K562 (cell line): ENCODE measurements around the gene HOXB6.

Experiments
- BHLHE40 ChIP-seq: IDR thresholded peaks from 2 replicates; pipeline ENCODE4 v1.6.1; 2011; ENCODE audit warnings: low read length, improper control_type of control experiment
- CREB1 ChIP-seq, 2 experiments: sonication (generic) in 1 of 2; formaldehyde crosslinking in 1 of 2; IDR thresholded peaks; 2 replicates each; pipeline versions ENCODE4 v1.6.1 to v1.8.0; 2012 to 2022; ENCODE audit warnings: inconsistent platforms in 1 of 2, mild to moderate bottlenecking in 1 of 2, missing genetic modification reagents in 1 of 2, moderate library complexity in 1 of 2
- CTCF ChIP-seq, 3 experiments: IDR thresholded peaks in 2 of 3; conservative IDR thresholded peaks in 1 of 3; 2 replicates each; pipeline ENCODE4 v1.5.1; 2011 to 2012; ENCODE audit warnings: low read length in 3 of 3, mild to moderate bottlenecking in 3 of 3, control low read depth in 2 of 3, improper control_type of control experiment in 1 of 3, inconsistent platforms in 1 of 3, low read depth in 1 of 3, mixed read lengths in 1 of 3, moderate library complexity in 1 of 3; ENCODE audit not compliant: insufficient read depth in 2 of 3
- ESRRB ChIP-seq: fragments of 250-450 bp; sonication (Bioruptor Pico); IDR thresholded peaks from 2 replicates; pipeline ENCODE4 v1.5.0; 2020; ENCODE audit warnings: mild to moderate bottlenecking, moderate library complexity, borderline replicate concordance
- IFI16 ChIP-seq: fragments of 250-450 bp; sonication (Bioruptor Pico); IDR thresholded peaks from 2 replicates; pipeline ENCODE4 v2.1.2; 2022; ENCODE audit warnings: mild to moderate bottlenecking, inconsistent platforms
- SPI1 ChIP-seq: IDR thresholded peaks from 2 replicates; pipeline ENCODE4 v1.6.1; 2011; ENCODE audit warnings: low read depth, low read length, control low read depth, borderline replicate concordance
- TAF7 ChIP-seq: fragments of 450-650 bp; IDR thresholded peaks from 2 replicates; pipeline ENCODE4 v1.6.1; 2016; ENCODE audit warnings: missing genetic modification characterization, missing compliant biosample characterization
- TARDBP ChIP-seq: fragments of 450-650 bp; IDR thresholded peaks from 2 replicates; pipeline ENCODE4 v1.6.1; 2016
- TRIM24 ChIP-seq, 2 experiments: fragments of 450-650 bp; IDR thresholded peaks; 2 replicates each; pipeline ENCODE4 v1.6.1; 2016
- TF ChIP-seq, protein P1 (sequence below), 2 experiments: fragments of 450-650 bp; formaldehyde crosslinking in 1 of 2; IDR thresholded peaks; 2 replicates each; pipeline versions ENCODE4 v1.4.0 to v1.6.1; 2014 to 2020; ENCODE audit warnings: mild to moderate bottlenecking in 2 of 2, borderline replicate concordance in 1 of 2, low read depth in 1 of 2
- TF ChIP-seq, protein P2 (sequence below): sonication (generic); formaldehyde crosslinking; IDR thresholded peaks from 2 replicates; pipeline ENCODE4 v1.8.0; 2022; ENCODE audit warnings: mild to moderate bottlenecking, missing genetic modification reagents
- TF ChIP-seq, protein P3 (sequence below): fragments of 250-450 bp; sonication (Bioruptor Pico); IDR thresholded peaks from 2 replicates; pipeline ENCODE4 v1.8.0; 2021; ENCODE audit warnings: moderate library complexity, mild to moderate bottlenecking, inconsistent platforms

GRCh38 chr17:48565925-48566710 lies 38.7 kb downstream of the HOXB6 start:
- TF ChIP-seq TRIM24 (IDR thresholded peaks at IDR 0.05) (no peak), CTCF (IDR thresholded peaks at IDR 0.05 in 2 of 3, conservative IDR thresholded peaks at IDR 0.05 in 1 of 3; ENCODE audit: insufficient read depth in 2 of 3, low read depth in 1 of 3, low read length in 3 of 3) (no peak), ESRRB (no peak), TARDBP (no peak), CREB1 (IDR thresholded peaks at IDR 0.05) (no peak), CREB1 (CRISPR knock-in tag; IDR thresholded peaks at IDR 0.05) (no peak), TAF7 (tag) (no peak), IFI16 (CRISPR knock-in tag) (no peak), SPI1 (no peak), BHLHE40 (no peak)
- TF ChIP-seq, protein P1, sequence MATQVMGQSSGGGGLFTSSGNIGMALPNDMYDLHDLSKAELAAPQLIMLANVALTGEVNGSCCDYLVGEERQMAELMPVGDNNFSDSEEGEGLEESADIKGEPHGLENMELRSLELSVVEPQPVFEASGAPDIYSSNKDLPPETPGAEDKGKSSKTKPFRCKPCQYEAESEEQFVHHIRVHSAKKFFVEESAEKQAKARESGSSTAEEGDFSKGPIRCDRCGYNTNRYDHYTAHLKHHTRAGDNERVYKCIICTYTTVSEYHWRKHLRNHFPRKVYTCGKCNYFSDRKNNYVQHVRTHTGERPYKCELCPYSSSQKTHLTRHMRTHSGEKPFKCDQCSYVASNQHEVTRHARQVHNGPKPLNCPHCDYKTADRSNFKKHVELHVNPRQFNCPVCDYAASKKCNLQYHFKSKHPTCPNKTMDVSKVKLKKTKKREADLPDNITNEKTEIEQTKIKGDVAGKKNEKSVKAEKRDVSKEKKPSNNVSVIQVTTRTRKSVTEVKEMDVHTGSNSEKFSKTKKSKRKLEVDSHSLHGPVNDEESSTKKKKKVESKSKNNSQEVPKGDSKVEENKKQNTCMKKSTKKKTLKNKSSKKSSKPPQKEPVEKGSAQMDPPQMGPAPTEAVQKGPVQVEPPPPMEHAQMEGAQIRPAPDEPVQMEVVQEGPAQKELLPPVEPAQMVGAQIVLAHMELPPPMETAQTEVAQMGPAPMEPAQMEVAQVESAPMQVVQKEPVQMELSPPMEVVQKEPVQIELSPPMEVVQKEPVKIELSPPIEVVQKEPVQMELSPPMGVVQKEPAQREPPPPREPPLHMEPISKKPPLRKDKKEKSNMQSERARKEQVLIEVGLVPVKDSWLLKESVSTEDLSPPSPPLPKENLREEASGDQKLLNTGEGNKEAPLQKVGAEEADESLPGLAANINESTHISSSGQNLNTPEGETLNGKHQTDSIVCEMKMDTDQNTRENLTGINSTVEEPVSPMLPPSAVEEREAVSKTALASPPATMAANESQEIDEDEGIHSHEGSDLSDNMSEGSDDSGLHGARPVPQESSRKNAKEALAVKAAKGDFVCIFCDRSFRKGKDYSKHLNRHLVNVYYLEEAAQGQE (IDR thresholded peaks at IDR 0.05; ENCODE audit: borderline replicate concordance) = no peak
- TF ChIP-seq, protein P1 (CRISPR knock-in tag; IDR thresholded peaks at IDR 0.05; ENCODE audit: low read depth) = no peak
- TF ChIP-seq, protein P2, sequence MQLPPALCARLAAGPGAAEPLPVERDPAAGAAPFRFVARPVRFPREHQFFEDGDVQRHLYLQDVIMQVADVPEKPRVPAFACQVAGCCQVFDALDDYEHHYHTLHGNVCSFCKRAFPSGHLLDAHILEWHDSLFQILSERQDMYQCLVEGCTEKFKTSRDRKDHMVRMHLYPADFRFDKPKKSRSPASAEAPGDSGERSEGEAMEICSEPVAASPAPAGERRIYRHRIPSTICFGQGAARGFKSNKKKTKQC (CRISPR knock-in tag) = no peak
- TF ChIP-seq, protein P3, sequence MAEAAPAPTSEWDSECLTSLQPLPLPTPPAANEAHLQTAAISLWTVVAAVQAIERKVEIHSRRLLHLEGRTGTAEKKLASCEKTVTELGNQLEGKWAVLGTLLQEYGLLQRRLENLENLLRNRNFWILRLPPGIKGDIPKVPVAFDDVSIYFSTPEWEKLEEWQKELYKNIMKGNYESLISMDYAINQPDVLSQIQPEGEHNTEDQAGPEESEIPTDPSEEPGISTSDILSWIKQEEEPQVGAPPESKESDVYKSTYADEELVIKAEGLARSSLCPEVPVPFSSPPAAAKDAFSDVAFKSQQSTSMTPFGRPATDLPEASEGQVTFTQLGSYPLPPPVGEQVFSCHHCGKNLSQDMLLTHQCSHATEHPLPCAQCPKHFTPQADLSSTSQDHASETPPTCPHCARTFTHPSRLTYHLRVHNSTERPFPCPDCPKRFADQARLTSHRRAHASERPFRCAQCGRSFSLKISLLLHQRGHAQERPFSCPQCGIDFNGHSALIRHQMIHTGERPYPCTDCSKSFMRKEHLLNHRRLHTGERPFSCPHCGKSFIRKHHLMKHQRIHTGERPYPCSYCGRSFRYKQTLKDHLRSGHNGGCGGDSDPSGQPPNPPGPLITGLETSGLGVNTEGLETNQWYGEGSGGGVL (CRISPR knock-in tag) = no peak
